IMR-90 (cell line): ENCODE data around the gene CES1. TPM values are rescaled to one million over a fixed set of nuclear protein-coding genes. Genes with fewer than 3 reads are reported as not detected.

Experiments used
- ATAC-seq: fragments of 200-7000 bp; cut with Tn5 transposase; 2 replicates; pipeline ENCODE4 v1.9.1; 2020; ENCODE audit warnings: low read depth, mild to moderate bottlenecking, moderate library complexity
- BruUV-seq: library from RNA; stranded (reverse); fragments of 400-500 nt; replicated peaks from 2 replicates; lab custom pipeline; 2021; lab: Mats Ljungman, UMichigan
- CTCF ChIA-PET: fragments of 300-600 bp; formaldehyde crosslinking; extraction: SDS; loops from one replicate; lab custom pipeline; 2021; ENCODE audit warnings: antibody characterized with exemption; lab: Yijun Ruan, JAX
- POLR2A ChIA-PET: fragments of 300-600 bp; sonication (Branson Sonifier 250); formaldehyde crosslinking; loops from one replicate; lab custom pipeline; 2022; ENCODE audit warnings: antibody characterized with exemption; ENCODE audit not compliant: unreplicated experiment; lab: Charles Lee
- DNase-seq: peaks from one replicate; pipeline ENCODE4 v3.0.0; 2013
- H2AFZ ChIP-seq: replicated peaks from 2 replicates; pipeline ENCODE3; 2013; ENCODE audit warnings: low read length, mild to moderate bottlenecking; ENCODE audit not compliant: poor library complexity
- H2AK5ac ChIP-seq: 2 replicates; pipeline ENCODE4 v1.6.1; 2013; ENCODE audit warnings: low read depth, low read length, inconsistent platforms
- H2AK9ac ChIP-seq: replicated peaks from 2 replicates; pipeline ENCODE3; 2013; ENCODE audit warnings: mild to moderate bottlenecking, low read depth, low read length, moderate library complexity; ENCODE audit not compliant: poor library complexity
- H2BK120ac ChIP-seq: 2 replicates; pipeline ENCODE4 v1.6.1; 2013; ENCODE audit warnings: low read depth, low read length, inconsistent platforms
- H2BK15ac ChIP-seq: 3 replicates; pipeline ENCODE4 v1.6.1; 2013; ENCODE audit warnings: low read depth, low read length, inconsistent platforms
- H2BK20ac ChIP-seq: 2 replicates; pipeline ENCODE4 v1.6.1; 2013; ENCODE audit warnings: low read depth, mild to moderate bottlenecking, inconsistent platforms, low read length, moderate library complexity
- H2BK5ac ChIP-seq: 2 replicates; pipeline ENCODE4 v1.6.1; 2013; ENCODE audit warnings: mild to moderate bottlenecking, low read depth, low read length, inconsistent platforms; ENCODE audit not compliant: poor library complexity, severe bottlenecking
- H3K14ac ChIP-seq: replicated peaks from 2 replicates; pipeline ENCODE4 v1.6.1; 2013; ENCODE audit warnings: low read depth, low read length, inconsistent platforms
- H3K18ac ChIP-seq: 2 replicates; pipeline ENCODE4 v1.6.1; 2013; ENCODE audit warnings: low read depth, low read length, control low read depth
- H3K23ac ChIP-seq: 2 replicates; pipeline ENCODE4 v1.6.1; 2013; ENCODE audit warnings: low read depth, low read length, inconsistent platforms
- H3K27ac ChIP-seq: 2 replicates; pipeline ENCODE4 v1.5.1; 2013; ENCODE audit warnings: mild to moderate bottlenecking, control low read depth, low read length; ENCODE audit not compliant: insufficient read depth
- H3K27me3 ChIP-seq: 2 replicates; pipeline ENCODE4 v1.6.1; 2013; ENCODE audit warnings: low read length; ENCODE audit not compliant: control insufficient read depth, insufficient read depth
- H3K36me3 ChIP-seq: 2 replicates; pipeline ENCODE4 v1.6.1; 2013; ENCODE audit warnings: low read length, mixed read lengths; ENCODE audit not compliant: control insufficient read depth, insufficient read depth
- H3K4ac ChIP-seq: 2 replicates; pipeline ENCODE4 v1.6.1; 2013; ENCODE audit warnings: low read depth, low read length, inconsistent platforms
- H3K4me1 ChIP-seq: 2 replicates; pipeline ENCODE4 v1.6.1; 2013; ENCODE audit warnings: low read length, mixed read lengths; ENCODE audit not compliant: control insufficient read depth, insufficient read depth
- H3K4me2 ChIP-seq: 2 replicates; pipeline ENCODE4 v1.6.1; 2013; ENCODE audit warnings: low read depth, mild to moderate bottlenecking, control low read depth, low read length, moderate library complexity
- H3K4me3 ChIP-seq: 2 replicates; pipeline ENCODE4 v1.5.1; 2013; ENCODE audit warnings: low read depth, mild to moderate bottlenecking, control low read depth, low read length, moderate library complexity; ENCODE audit not compliant: insufficient read depth
- H3K56ac ChIP-seq: 2 replicates; pipeline ENCODE4 v1.6.1; 2013; ENCODE audit warnings: low read length, inconsistent platforms; ENCODE audit not compliant: insufficient read depth; ENCODE audit errors: extremely low read depth
- H3K79me1 ChIP-seq, 2 experiments: 2 replicates each; pipeline ENCODE4 v1.6.1; 2013; ENCODE audit warnings: low read length in 2 of 2, inconsistent platforms in 1 of 2, low read depth in 1 of 2
- H3K9ac ChIP-seq: 2 replicates; pipeline ENCODE4 v1.6.1; 2013; ENCODE audit warnings: low read depth, low read length, control low read depth
- H3K9me1 ChIP-seq: 2 replicates; pipeline ENCODE4 v1.6.1; 2013; ENCODE audit warnings: low read length, inconsistent platforms; ENCODE audit not compliant: insufficient read depth
- H3K9me3 ChIP-seq: 2 replicates; pipeline ENCODE4 v1.6.1; 2013; ENCODE audit warnings: low read length; ENCODE audit not compliant: control insufficient read depth, insufficient read depth
- H4K20me1 ChIP-seq: 2 replicates; pipeline ENCODE4 v1.6.1; 2013; ENCODE audit warnings: low read length, inconsistent platforms; ENCODE audit not compliant: insufficient read depth
- H4K5ac ChIP-seq: 2 replicates; pipeline ENCODE4 v1.6.1; 2013; ENCODE audit warnings: mild to moderate bottlenecking, low read depth, low read length, control low read depth
- H4K8ac ChIP-seq, 2 experiments: 2 replicates each; pipeline ENCODE4 v1.6.1; 2013; ENCODE audit warnings: low read depth in 2 of 2, low read length in 2 of 2, control low read depth in 1 of 2, inconsistent platforms in 1 of 2
- H4K91ac ChIP-seq: 2 replicates; pipeline ENCODE4 v1.6.1; 2013; ENCODE audit warnings: low read depth, low read length, inconsistent platforms; ENCODE audit not compliant: insufficient read depth
- BHLHE40 ChIP-seq: fragments of 150-350 bp; IDR thresholded peaks from 2 replicates; pipeline ENCODE4 v1.6.1; 2016; ENCODE audit warnings: mild to moderate bottlenecking, low read depth, low read length
- CHD1 ChIP-seq: IDR thresholded peaks from 2 replicates; pipeline ENCODE4 v1.6.1; 2012; ENCODE audit warnings: low read depth, low read length, improper control_type of control experiment
- ELK1 ChIP-seq: fragments of 150-350 bp; IDR thresholded peaks from 2 replicates; pipeline ENCODE4 v1.6.1; 2016; ENCODE audit warnings: low read depth, mild to moderate bottlenecking, low read length, moderate library complexity, borderline replicate concordance
- MAFK ChIP-seq: IDR thresholded peaks from 2 replicates; pipeline ENCODE4 v1.6.1; 2012; ENCODE audit warnings: low read depth, low read length, improper control_type of control experiment
- NFE2L2 ChIP-seq: fragments of 150-350 bp; IDR thresholded peaks from 2 replicates; pipeline ENCODE4 v1.6.1; 2016; ENCODE audit warnings: low read depth, mild to moderate bottlenecking, low read length
- WGBS, 2 experiments: methylation state at CpG; one replicate each; pipeline versions ENCODE4 v1.1.5 to v1.1.7; 2013; ENCODE audit warnings: missing lambda C conversion rate in 2 of 2; ENCODE audit not compliant: insufficient read length in 1 of 2; ENCODE audit errors: extremely low coverage in 2 of 2; 5-methylcytosine and 5-hydroxymethylcytosine counted together
- dilution Hi-C: fragments of 300-500 bp; cut with HindIII; formaldehyde crosslinking; loops from one replicate; pipeline ENCODE4 v1.14.3; 2018; ENCODE audit warnings: low sequenced_read_pairs; ENCODE audit not compliant: unreplicated experiment
- in situ Hi-C: fragments of 300-500 bp; cut with MboI; formaldehyde crosslinking; loops from 3 replicates; pipeline ENCODE4 v1.14.3; 2019; ENCODE audit warnings: low sequenced_read_pairs, inconsistent platforms, mixed read lengths
- intact Hi-C: fragments of 100-400 bp; cut with micrococcal nuclease; formaldehyde crosslinking; loops from 2 replicates; pipeline ENCODE4 v1.10.0; 2022
- polyA plus RNA-seq, 3 experiments: library from polyadenylated mRNA; depleted of rRNA; stranded (reverse); fragments of >200 nt; gene quantifications; 2 replicates each; pipeline ENCODE4 v1.2.3, GENCODE V29; 2012; ENCODE audit warnings: low replicate concordance in 1 of 3
- total RNA-seq: library from RNA; depleted of rRNA; stranded (reverse); fragments of >200 nt; gene quantifications from 2 replicates; pipeline ENCODE4 v1.2.3, GENCODE V29; 2012

The CES1 gene
- total and polyA plus RNA-seq, 2 of the 4 experiments (the other 2 are of a cell fraction), result 0.03 TPM; not detected in 1

GRCh38 chr16:55871411-55872038 is 38.6 kb upstream of the CES1 start:
- H4K20me1 ChIP-seq, result no peaks in the 10 kb centered on the region
- H2BK20ac ChIP-seq, result no peak overlapping the region
- H3K18ac ChIP-seq, result no peak overlapping the region
- H3K79me1 ChIP-seq, result no peaks in the 10 kb centered on the region
- no peak overlapping the region for H4K8ac ChIP-seq
- no peak overlapping the region for H4K91ac ChIP-seq
- no peak overlapping the region for H3K4ac ChIP-seq
- no peaks in the 10 kb centered on the region for H3K9me3 ChIP-seq
- H2AFZ ChIP-seq, result no peak overlapping the region
- dilution Hi-C loops (no loop called here), in situ Hi-C loops (no loop called here), intact Hi-C loops (no loop called here)
- DNase-seq (no peak), ATAC-seq (no peak)
- H3K27ac ChIP-seq, result no peak overlapping the region
- H3K4me3 ChIP-seq, result no peak overlapping the region
- H3K14ac ChIP-seq, result no peak overlapping the region
- no peak overlapping the region for H3K4me2 ChIP-seq
- no peaks in the 10 kb centered on the region for H3K27me3 ChIP-seq
- no peak overlapping the region for H3K9ac ChIP-seq
- H2AK5ac ChIP-seq, result no peak overlapping the region
- H2BK5ac ChIP-seq, result no peak overlapping the region
- no peak overlapping the region for H3K23ac ChIP-seq
- no peak overlapping the region for H2AK9ac ChIP-seq
- no peak overlapping the region for H2BK120ac ChIP-seq
- no peak overlapping the region for H2BK15ac ChIP-seq
- no peak for TF ChIP-seq MAFK
- no peak for TF ChIP-seq NFE2L2
- no peak for TF ChIP-seq BHLHE40
- TF ChIP-seq ELK1, result no peak
- no peak for TF ChIP-seq CHD1
- H3K9me1 ChIP-seq, result no peaks in the 10 kb centered on the region
- no TSS peak for BruUV-seq
- ChIA-PET POLR2A (no interaction called here), CTCF (no interaction called here)
- H3K56ac ChIP-seq, result no peak overlapping the region
- no peaks in the 10 kb centered on the region for H3K4me1 ChIP-seq
- H4K5ac ChIP-seq, result no peak overlapping the region
- no peaks in the 10 kb centered on the region for H3K36me3 ChIP-seq
- 63% methylated on average over 6 of the region's 10 CpGs; no CpG with 5 or more reads in 1 of the 2 experiments for WGBS, 2 experiments
